ENCODE results near the gene GRID2. TPM values are rescaled to one million over a fixed set of nuclear protein-coding genes. Genes with fewer than 3 reads are reported as not detected.

Gene GRID2
- total and polyA plus RNA-seq, 12 donors, result 0.01 to 0.07 (median 0.07) TPM; not detected in 9

GRCh38 chr4:93461541-93461940 is 1157.8 kb downstream of the GRID2 start:
- Histone ChIP-seq H3K4me1 (no peaks in the 10 kb centered on the region), H3K4me3 (no peak overlapping the region), H3K27me3 (no peaks in the 10 kb centered on the region), H3K36me3 (no peaks in the 10 kb centered on the region), H3K9me3 (no peaks in the 10 kb centered on the region), H3K27ac (no peak overlapping the region)
- ATAC-seq, result no peak
- TF ChIP-seq CTCF (IDR thresholded peaks at IDR 0.05), result no peak
- intact Hi-C loops (cut with DNase I), result no loop called here
- 64 to 76% methylated on average over 3 of the region's 3 CpGs for WGBS, 2 donors
- DNase-seq, result no peak

GRCh38 chr4:93466446-93466845 is 1162.7 kb downstream of the GRID2 start:
- H3K4me3 ChIP-seq, result no peak overlapping the region
- no peak for DNase-seq
- no peak for TF ChIP-seq CTCF (IDR thresholded peaks at IDR 0.05)
- intact Hi-C loops (cut with DNase I), result no loop called here
- H3K36me3 ChIP-seq, result no peaks in the 10 kb centered on the region
- H3K27me3 ChIP-seq, result no peaks in the 10 kb centered on the region
- WGBS, 2 donors, result 55 to 61% methylated on average over 2 of the region's 2 CpGs
- no peak for ATAC-seq
- peaks cover 0 to 6% (median 0%) of the 10 kb centered on the region in 11 donors for H3K9me3 ChIP-seq
- no peak overlapping the region for H3K27ac ChIP-seq
- no peaks in the 10 kb centered on the region for H3K4me1 ChIP-seq

- 41 to 52% methylated on average over 1 of the region's 1 CpG for WGBS, 2 donors
- intact Hi-C loops (cut with DNase I), result no loop called here
- DNase-seq, result no peak
- Histone ChIP-seq H3K4me1 (no peaks in the 10 kb centered on the region), H3K9me3 (peaks cover 0 to 6% (median 0%) of the 10 kb centered on the region in 11 donors), H3K36me3 (no peaks in the 10 kb centered on the region), H3K27me3 (no peaks in the 10 kb centered on the region), H3K27ac (no peak overlapping the region), H3K4me3 (no peak overlapping the region)
- no peak for TF ChIP-seq CTCF (IDR thresholded peaks at IDR 0.05)
- no peak for ATAC-seq
These were observed 1163.9 kb downstream of the GRID2 start for GRCh38 chr4:93467484-93468155.

GRCh38 chr4:93469560-93469959 is 1165.8 kb downstream of the GRID2 start:
- Histone ChIP-seq H3K4me1 (no peaks in the 10 kb centered on the region), H3K27me3 (no peaks in the 10 kb centered on the region), H3K9me3 (peaks cover 0 to 6% (median 0%) of the 10 kb centered on the region in 11 donors), H3K27ac (no peak overlapping the region), H3K4me3 (no peak overlapping the region), H3K36me3 (no peaks in the 10 kb centered on the region)
- WGBS, 2 donors, result 33 to 54% methylated on average over 3 of the region's 3 CpGs
- intact Hi-C loops (cut with DNase I), result no loop called here
- ATAC-seq (no peak), DNase-seq (no peak)
- no peak for TF ChIP-seq CTCF (IDR thresholded peaks at IDR 0.05)

Measured in heart right ventricle (tissue), 16 donors.